GM19099 (cell line): ENCODE results near the gene UTP25.

Source experiments
- POLR2A ChIP-seq: IDR thresholded peaks from 3 replicates; pipeline ENCODE4 v1.6.1; 2011; ENCODE audit warnings: low read depth; ENCODE audit not compliant: insufficient read length; ENCODE audit errors: extremely low read depth

The UTP25 gene

DNA sequence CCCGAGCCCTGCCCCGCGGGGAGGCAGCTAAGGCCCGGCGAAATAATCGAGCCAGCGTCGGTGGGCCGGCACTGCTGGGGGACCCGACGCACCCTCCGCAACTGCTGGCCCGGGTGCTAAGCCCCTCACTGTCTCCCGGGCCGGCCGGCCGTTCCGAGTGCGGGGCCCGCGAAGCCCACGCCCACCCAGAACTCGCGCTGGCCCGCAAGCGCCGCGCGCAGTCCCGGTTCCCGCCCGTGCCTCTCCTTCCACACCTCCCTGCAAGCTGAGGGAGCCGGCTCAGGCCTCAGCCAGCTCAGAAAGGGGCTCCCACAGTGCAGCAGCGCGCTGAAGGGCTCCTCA, 61.3 kb downstream of the UTP25 start:
- TF ChIP-seq POLR2A = no peak

DNA sequence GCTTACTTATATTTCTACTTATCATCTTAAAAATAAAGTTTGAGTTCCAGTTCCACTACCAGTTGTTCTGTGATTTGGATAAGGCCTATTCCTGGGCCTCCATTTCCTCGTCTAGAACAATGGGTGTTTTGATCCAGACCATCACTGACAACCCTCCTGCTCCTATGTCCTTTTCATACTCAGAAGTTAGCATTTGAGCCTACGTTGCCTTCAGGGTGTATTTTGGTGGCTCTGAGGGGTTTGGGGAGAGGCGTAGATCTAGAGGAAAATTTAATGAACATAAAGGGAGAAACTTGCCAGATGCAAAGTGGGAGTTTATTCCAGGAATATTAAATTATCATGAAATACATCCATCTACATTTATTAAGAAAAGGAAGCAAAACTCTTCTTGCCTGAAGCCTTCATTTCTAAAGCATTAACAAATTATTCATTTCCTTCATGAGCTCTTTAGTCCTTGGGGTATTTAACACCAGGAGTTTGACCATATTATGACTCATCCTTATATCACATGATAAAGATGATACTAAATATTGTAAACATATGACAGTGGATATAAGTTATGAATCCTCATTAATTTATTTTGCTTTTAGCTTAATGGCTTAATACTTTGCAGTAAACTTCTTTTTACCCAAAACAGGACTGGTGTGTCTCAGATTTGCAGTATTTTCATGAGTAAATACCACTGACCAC, 63.0 kb downstream of the UTP25 start:
- TF ChIP-seq POLR2A = no peak

DNA sequence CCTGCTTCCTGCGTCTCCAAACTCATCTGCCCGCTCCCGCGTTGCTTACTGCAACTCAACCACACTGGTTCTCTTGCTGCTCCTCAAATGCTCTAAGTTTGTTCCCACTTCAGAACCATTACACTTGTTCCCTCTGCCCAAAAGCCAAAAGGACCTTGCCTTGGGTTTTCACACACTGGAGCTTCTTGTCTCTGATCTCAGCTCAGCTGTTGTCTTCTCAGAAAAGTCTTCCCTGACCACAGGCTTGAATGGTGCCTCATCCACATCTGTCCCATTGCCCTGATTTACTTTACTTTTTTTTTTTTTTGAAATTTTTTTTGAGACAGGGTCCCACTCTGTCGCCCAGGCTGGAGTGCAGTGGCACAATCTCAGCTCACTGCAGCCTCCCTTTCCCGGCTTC, 66.0 kb downstream of the UTP25 start:
- no peak for TF ChIP-seq POLR2A

DNA sequence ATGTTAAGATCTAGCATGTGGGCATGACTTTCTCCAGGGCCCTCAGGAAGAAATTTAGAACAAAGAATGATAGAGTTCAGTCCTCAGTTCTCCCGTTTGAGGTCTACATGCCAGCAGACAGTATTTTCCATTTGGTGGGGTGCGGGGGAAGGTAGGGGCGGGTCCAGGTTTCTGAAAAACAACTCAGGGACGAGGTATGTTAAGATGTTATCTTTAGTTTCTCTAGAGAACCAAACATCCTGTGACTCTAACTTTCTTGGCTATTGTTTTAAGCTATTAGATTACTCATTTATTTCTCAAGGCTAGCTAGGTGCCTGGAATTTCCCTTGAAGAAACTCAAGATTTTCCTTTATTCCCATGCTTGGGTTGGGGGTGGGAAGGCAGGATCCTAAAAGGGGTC, 67.9 kb downstream of the UTP25 start:
- TF ChIP-seq POLR2A = no peak

DNA sequence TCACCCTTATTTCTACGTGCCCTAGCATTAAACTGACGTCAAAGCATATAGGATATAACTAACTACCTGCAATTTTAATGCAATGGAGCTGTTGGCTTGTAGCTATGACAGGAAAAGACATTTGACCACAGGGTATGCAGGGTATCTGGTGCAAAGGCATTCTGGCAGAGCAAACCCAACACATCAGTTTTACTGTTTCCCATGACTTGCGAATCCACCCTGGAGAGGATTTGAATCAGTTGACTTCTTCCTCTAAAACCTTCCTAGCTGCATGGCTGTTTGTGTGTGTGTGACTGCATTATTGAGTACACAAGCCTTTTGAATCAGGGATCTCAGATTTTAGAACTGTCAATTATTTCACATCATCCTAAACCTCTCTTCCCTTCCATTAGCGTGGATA, 68.6 kb downstream of the UTP25 start:
- no peak for TF ChIP-seq POLR2A

DNA sequence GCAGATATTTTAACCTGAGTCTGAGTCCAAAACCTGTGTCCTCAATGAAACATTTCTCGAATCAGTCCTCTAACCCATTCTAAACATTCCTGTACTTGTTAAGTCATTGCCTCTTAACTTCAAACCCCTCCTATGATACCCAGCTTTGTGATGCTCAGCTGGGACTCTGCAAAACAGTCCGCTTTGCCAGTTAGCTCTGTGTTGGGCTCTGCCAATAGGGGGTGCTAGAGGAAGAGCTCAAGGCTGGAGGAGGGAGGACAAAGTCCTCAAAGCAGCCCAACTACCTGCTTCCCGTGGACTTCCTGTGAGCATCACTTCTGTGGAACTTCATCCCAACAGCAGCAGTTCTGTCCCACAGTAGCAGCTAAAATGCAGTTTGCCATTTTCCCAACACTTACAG, 72.2 kb downstream of the UTP25 start:
- no peak for TF ChIP-seq POLR2A

DNA sequence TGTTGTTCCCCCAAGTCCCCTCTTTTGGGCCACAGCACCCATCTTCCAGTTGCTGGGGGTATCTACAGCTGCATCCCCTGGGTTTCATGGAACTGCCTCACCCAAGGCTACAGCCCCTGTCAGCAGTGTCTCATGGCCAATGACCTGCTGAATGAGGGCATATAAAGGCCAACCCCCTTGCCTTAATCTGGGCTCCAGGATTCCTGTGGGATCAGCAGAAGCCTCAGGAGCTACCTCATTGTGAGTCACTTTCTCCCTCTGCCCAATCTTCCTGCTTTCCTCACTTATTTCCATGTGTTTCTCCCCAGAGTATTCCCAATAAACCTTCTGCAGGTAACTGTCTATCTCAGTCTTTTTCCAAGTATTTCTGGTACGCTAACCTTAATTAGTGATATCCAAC, 73.0 kb downstream of the UTP25 start:
- no peak for TF ChIP-seq POLR2A

DNA sequence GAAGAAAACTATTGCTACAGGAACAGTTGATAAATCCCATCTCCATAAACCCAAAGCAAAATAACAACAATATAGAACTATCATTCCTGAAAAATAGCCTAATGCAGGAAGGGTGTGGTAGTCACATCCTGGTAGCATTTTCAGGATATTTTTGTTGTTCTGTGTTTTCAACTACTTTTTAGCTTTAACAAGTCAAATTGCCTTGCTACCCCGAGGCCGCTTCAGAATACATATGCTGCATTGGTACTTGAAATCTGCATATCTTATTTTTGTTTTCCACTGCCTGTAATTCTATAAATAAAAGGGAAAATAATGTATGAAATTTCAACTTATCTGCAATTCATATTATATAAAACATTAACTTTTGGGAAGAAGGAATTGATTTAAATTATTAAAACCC, 73.4 kb downstream of the UTP25 start:
- no peak for TF ChIP-seq POLR2A
